ENCODE results near the gene SDHB.
A peak's percentile ranks its signal among the peaks of the same experiment; 100 is the strongest.

The SDHB gene

DNA sequence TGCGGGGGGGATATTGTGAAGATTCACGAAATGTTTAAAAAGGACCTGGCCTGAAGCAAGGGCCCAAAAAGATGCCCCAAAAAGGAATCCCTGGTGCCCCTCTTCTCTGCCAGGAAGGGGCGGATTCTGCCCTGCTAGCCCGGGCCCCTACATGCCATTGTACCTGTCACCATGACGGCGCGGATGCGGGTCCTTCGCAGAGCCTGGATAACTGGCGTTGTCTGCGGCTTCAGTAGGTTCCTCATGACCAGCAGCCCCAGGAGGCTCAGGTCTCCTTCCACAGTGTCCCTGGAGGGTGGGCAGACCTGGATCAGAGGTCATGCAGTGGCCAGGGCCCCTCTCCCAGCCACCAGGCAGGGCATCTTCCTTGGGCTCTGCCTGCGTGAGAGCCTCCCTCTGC lies 62.3 kb downstream of the SDHB start:
- no peaks in the 10 kb centered on the region for H3F3A ChIP-seq (ENCODE audit: low read depth)
- H3K36me3 ChIP-seq (ENCODE audit: insufficient read depth, low read length) = peaks cover 4% of the 10 kb centered on the region; the same call in 1 of the 2 replicates
- no peak for TF ChIP-seq EZH2phosphoT487 (IDR thresholded peaks at IDR 0.05; ENCODE audit: borderline replicate concordance)
- H2AFZ ChIP-seq (ENCODE audit: low read length) = no peak overlapping the region
- H3K9me3 ChIP-seq (ENCODE audit: insufficient read depth, low read depth, low read length) = no peaks in the 10 kb centered on the region
- no peaks in the 10 kb centered on the region for H3K27me3 ChIP-seq (ENCODE audit: insufficient read depth, low read length, poor library complexity, severe bottlenecking)
- H3K4me1 ChIP-seq (ENCODE audit: insufficient read depth, low read length, poor library complexity, severe bottlenecking) = no peaks in the 10 kb centered on the region
- H3K4me2 ChIP-seq (ENCODE audit: low read depth, low read length, poor library complexity, severe bottlenecking) = no peak overlapping the region
- no peak overlapping the region for H3K9ac ChIP-seq (ENCODE audit: low read depth, low read length, poor library complexity, severe bottlenecking)
- H3K9me2 ChIP-seq (replicated peaks; ENCODE audit: low read depth, low read length) = no peaks in the 10 kb centered on the region
- H3K79me2 ChIP-seq (ENCODE audit: insufficient read depth, low read length) = no peaks in the 10 kb centered on the region
- H4K20me1 ChIP-seq (ENCODE audit: insufficient read depth, low read length, poor library complexity, severe bottlenecking) = no peaks in the 10 kb centered on the region
- H3K4me3 ChIP-seq (ENCODE audit: low read length, poor library complexity, severe bottlenecking) = no peak overlapping the region

DNA sequence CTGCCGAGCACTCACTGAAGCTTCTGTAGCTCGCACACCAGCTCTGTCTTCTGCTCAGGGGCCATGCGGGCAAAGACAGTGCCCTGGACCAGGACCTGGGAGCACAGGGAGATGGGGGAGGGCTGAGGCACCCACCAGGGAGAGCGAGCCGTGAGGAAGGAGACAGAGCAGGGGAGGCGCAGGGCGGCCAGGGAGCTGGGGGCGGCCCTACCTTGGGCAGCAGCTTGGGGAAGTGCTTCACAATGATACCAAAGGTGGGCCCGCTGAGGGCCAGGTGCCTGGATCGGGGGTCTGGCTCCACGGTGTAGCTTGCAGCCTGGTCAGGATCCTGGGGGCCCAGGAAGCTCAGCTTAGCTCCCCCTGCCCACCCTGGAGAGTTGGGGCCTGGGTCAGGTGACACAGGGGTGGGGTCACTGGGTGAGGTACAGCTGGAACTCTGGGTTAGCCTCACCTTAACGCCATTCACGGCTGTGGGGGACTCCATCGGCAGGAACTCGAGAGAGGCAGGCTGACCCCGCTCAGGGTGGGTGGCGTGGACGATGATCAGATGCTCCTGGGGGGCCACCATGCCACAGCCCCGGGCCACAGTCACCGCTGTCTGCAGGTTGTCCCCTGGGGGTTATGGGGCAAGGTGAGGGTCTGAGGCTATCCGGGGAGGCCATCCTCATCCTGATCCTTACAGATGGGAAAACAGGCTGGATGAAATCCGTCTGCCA lies 64.0 kb downstream of the SDHB start:
- no peaks in the 10 kb centered on the region for H3F3A ChIP-seq (ENCODE audit: low read depth)
- H3K36me3 ChIP-seq (ENCODE audit: insufficient read depth, low read length) = peaks cover 4% of the 10 kb centered on the region; the same call in 1 of the 2 replicates
- TF ChIP-seq, protein P1, sequence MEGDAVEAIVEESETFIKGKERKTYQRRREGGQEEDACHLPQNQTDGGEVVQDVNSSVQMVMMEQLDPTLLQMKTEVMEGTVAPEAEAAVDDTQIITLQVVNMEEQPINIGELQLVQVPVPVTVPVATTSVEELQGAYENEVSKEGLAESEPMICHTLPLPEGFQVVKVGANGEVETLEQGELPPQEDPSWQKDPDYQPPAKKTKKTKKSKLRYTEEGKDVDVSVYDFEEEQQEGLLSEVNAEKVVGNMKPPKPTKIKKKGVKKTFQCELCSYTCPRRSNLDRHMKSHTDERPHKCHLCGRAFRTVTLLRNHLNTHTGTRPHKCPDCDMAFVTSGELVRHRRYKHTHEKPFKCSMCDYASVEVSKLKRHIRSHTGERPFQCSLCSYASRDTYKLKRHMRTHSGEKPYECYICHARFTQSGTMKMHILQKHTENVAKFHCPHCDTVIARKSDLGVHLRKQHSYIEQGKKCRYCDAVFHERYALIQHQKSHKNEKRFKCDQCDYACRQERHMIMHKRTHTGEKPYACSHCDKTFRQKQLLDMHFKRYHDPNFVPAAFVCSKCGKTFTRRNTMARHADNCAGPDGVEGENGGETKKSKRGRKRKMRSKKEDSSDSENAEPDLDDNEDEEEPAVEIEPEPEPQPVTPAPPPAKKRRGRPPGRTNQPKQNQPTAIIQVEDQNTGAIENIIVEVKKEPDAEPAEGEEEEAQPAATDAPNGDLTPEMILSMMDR (conservative IDR thresholded peaks at IDR 0.05; ENCODE audit: low read length) = no peak
- no peak for TF ChIP-seq EZH2phosphoT487 (IDR thresholded peaks at IDR 0.05; ENCODE audit: borderline replicate concordance)
- no peak overlapping the region for H3K4me2 ChIP-seq (ENCODE audit: low read depth, low read length, poor library complexity, severe bottlenecking)
- H3K4me1 ChIP-seq (ENCODE audit: insufficient read depth, low read length, poor library complexity, severe bottlenecking) = no peaks in the 10 kb centered on the region
- no peaks in the 10 kb centered on the region for H3K9me3 ChIP-seq (ENCODE audit: insufficient read depth, low read depth, low read length)
- H3K9ac ChIP-seq (ENCODE audit: low read depth, low read length, poor library complexity, severe bottlenecking) = no peak overlapping the region
- no peaks in the 10 kb centered on the region for H3K9me2 ChIP-seq (replicated peaks; ENCODE audit: low read depth, low read length)
- no peaks in the 10 kb centered on the region for H3K79me2 ChIP-seq (ENCODE audit: insufficient read depth, low read length)
- H3K4me3 ChIP-seq (ENCODE audit: low read length, poor library complexity, severe bottlenecking) = no peak overlapping the region
- H4K20me1 ChIP-seq (ENCODE audit: insufficient read depth, low read length, poor library complexity, severe bottlenecking) = no peaks in the 10 kb centered on the region
- H2AFZ ChIP-seq (ENCODE audit: low read length) = no peak overlapping the region
- H3K27me3 ChIP-seq (ENCODE audit: insufficient read depth, low read length, poor library complexity, severe bottlenecking) = no peaks in the 10 kb centered on the region

DNA sequence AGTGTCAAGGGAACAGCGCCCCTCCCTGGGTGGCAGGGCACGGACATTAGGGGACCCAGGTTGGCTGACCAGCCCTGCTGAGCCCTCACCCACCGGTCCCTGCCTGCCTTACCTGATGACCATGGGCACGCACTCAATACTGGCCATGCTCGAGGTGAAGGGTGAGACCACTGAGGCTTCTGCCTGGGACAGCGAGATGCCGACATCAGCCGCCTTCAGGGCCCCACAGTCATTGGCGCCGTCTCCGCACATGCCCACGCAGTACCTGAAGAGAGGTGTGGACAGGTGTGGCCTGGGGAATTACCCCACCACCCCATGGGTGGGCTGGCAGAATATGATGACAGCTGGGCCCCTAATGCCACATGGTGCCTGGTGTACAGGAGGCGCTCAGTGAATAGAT lies 65.6 kb downstream of the SDHB start:
- Histone ChIP-seq H4K20me1 (ENCODE audit: insufficient read depth, low read length, poor library complexity, severe bottlenecking) (no peaks in the 10 kb centered on the region), H3K36me3 (ENCODE audit: insufficient read depth, low read length) (peaks cover 4% of the 10 kb centered on the region; the same call in 1 of the 2 replicates), H3K9me2 (replicated peaks; ENCODE audit: low read depth, low read length) (no peaks in the 10 kb centered on the region), H3K9ac (ENCODE audit: low read depth, low read length, poor library complexity, severe bottlenecking) (no peak overlapping the region), H3K4me1 (ENCODE audit: insufficient read depth, low read length, poor library complexity, severe bottlenecking) (no peaks in the 10 kb centered on the region), H3K79me2 (ENCODE audit: insufficient read depth, low read length) (no peaks in the 10 kb centered on the region), H3K4me3 (ENCODE audit: low read length, poor library complexity, severe bottlenecking) (no peak overlapping the region), H3K27me3 (ENCODE audit: insufficient read depth, low read length, poor library complexity, severe bottlenecking) (no peaks in the 10 kb centered on the region), H3K9me3 (ENCODE audit: insufficient read depth, low read depth, low read length) (no peaks in the 10 kb centered on the region), H3F3A (ENCODE audit: low read depth) (no peaks in the 10 kb centered on the region), H2AFZ (ENCODE audit: low read length) (no peak overlapping the region), H3K4me2 (ENCODE audit: low read depth, low read length, poor library complexity, severe bottlenecking) (no peak overlapping the region)
- no peak for TF ChIP-seq EZH2phosphoT487 (IDR thresholded peaks at IDR 0.05; ENCODE audit: borderline replicate concordance)
- TF ChIP-seq, protein P1 (conservative IDR thresholded peaks at IDR 0.05; ENCODE audit: low read length) = no peak

DNA sequence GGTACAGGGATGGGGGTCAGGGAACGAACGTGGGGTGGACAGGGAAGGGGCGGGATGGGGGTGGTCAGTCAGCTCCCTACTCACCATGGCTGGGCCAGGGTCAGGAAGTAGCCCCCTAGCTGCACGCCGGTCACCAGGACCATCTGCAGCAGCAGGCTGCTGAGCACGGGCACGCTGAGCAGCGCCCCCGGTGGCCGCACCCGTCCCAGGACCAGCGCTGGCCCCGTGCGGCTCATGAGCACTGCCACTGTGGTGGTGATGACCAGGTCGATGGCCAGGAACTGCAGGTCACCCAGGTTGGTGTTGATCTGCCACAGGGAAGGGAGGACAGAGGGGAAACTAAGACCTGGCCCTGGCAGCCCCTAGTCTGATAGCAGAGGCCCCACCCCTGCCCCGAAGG lies 66.9 kb downstream of the SDHB start:
- Histone ChIP-seq H3K9me2 (replicated peaks; ENCODE audit: low read depth, low read length) (no peaks in the 10 kb centered on the region), H3K79me2 (ENCODE audit: insufficient read depth, low read length) (no peaks in the 10 kb centered on the region), H3K4me3 (ENCODE audit: low read length, poor library complexity, severe bottlenecking) (no peak overlapping the region), H3K36me3 (ENCODE audit: insufficient read depth, low read length) (peaks cover 4% of the 10 kb centered on the region; the same call in 1 of the 2 replicates), H3K27me3 (ENCODE audit: insufficient read depth, low read length, poor library complexity, severe bottlenecking) (no peaks in the 10 kb centered on the region), H4K20me1 (ENCODE audit: insufficient read depth, low read length, poor library complexity, severe bottlenecking) (no peaks in the 10 kb centered on the region), H3K9me3 (ENCODE audit: insufficient read depth, low read depth, low read length) (no peaks in the 10 kb centered on the region), H3K4me2 (ENCODE audit: low read depth, low read length, poor library complexity, severe bottlenecking) (no peak overlapping the region), H2AFZ (ENCODE audit: low read length) (no peak overlapping the region), H3K9ac (ENCODE audit: low read depth, low read length, poor library complexity, severe bottlenecking) (no peak overlapping the region), H3K4me1 (ENCODE audit: insufficient read depth, low read length, poor library complexity, severe bottlenecking) (no peaks in the 10 kb centered on the region), H3F3A (ENCODE audit: low read depth) (no peaks in the 10 kb centered on the region)
- TF ChIP-seq, protein P1 (conservative IDR thresholded peaks at IDR 0.05; ENCODE audit: low read length) = peak; percentile 69
- no peak for TF ChIP-seq EZH2phosphoT487 (IDR thresholded peaks at IDR 0.05; ENCODE audit: borderline replicate concordance)
